Activated CD4-positive, alpha-beta T cell treated with anti-CD3 and anti-CD28 coated beads for 4 hours (primary cell): ENCODE data around the gene FAM174C.
"Not testable (repeated sequence)": the region's sequence is repeated elsewhere in the genome, so short reads cannot be mapped to it uniquely, and the experiment has no call there.

Experiments used
- DNase-seq, 2 donors: peaks; one replicate each; pipeline ENCODE4 v3.0.0-alpha.2; 2020

Gene FAM174C

DNA sequence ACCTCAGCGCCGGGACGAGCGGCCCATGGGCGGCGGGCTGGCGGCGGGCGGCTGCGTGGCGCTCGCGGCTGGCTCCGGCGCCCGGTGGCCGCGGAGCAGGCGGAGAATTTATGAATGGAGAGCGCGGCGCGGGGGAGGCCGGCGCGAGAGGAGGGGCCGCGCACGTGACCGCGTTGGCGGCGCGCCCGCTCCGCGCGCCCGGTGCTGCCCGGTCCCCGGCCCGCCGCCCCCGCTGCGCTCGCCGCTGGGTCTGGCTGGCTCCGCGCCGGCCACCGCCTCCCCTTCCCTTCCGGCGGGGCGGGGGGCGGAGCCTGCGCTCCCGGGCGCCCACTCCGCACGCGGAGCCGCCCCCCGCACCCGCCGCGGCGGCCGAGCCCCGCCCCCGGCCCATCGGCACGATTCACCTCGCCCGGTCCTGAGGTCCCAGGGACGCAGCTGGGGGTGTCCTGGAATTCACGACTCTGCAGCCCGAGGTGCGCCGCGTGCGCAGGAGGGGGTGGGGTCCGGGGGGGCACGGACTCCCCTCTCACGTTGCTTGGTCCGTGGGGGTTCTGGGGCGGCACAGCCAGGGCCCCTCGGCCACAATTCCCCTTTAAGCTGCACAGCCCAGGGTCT, 37.5 kb upstream of the FAM174C start, which contains the start of gene CBARP:
TSS of gene CBARP (minus strand) at position 252 of the 615 bp plus-strand sequence. CDS start 1,905 bp downstream, outside the sequence.
- DNase-seq: peak; percentile 28 to 36

DNA sequence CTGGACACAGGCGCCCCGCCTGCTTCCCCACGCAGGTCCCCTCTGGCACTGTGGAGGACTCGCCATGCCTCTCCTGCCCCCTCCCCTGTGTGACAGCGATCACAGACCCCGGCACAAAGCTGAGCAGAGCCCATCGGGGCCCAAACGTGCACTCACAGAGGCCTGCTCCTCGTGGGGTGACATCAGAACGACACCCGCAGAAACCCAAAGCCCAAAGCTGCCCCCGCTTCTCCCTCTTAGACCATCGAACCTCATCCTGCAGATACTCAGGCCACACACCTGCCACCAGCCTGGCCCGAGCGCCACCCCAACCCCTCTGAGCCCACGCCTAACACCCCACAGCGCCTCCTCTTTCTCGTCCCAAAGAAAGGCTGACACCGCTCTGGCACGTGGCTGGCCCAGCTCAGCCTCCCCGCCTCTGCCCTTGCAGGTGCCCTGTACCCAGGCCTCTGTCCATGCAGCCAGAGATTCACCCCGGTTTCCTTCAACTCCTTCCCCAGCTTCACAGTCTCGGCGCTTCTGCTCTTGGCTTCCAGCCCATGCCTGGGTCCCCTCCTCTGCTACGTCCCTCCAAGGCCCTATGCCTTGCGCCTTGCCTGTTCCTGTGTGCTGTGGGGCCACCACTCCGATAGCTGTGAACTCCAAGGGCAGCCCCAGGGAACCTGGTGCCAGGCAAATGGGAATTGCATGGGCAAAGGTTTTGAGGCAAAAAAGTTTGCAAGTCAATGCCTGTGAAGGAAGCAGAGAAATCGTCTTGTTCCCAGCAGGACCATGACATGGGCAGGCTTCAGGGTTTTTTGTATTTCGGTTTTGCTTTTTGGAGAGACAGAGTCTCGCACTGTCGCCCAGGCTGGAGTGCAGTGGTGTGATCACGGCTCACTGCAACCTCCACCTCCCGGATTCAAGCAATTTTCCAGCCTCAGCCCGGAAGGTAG, 36.7 kb upstream of the FAM174C start:
- no peak for DNase-seq

DNA sequence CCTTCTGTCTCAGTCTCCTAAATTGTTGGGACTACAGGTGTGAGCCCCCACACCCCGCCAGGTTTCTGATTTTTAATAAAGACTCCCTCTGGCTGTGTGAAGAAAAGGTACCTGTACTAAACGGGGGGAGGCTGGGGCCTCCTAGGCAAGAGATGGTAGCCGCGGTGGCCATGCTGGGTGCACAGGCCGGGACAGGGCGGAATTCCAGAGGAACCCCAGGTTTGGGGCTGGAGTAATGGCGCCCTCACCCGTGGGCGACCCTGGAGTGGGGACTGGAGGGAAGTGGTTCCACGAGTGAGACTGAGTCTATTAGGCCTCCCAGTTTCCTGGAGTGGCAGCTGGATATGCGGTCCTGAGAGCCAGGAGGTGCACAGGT, 35.9 kb upstream of the FAM174C start:
- DNase-seq: no peak

DNA sequence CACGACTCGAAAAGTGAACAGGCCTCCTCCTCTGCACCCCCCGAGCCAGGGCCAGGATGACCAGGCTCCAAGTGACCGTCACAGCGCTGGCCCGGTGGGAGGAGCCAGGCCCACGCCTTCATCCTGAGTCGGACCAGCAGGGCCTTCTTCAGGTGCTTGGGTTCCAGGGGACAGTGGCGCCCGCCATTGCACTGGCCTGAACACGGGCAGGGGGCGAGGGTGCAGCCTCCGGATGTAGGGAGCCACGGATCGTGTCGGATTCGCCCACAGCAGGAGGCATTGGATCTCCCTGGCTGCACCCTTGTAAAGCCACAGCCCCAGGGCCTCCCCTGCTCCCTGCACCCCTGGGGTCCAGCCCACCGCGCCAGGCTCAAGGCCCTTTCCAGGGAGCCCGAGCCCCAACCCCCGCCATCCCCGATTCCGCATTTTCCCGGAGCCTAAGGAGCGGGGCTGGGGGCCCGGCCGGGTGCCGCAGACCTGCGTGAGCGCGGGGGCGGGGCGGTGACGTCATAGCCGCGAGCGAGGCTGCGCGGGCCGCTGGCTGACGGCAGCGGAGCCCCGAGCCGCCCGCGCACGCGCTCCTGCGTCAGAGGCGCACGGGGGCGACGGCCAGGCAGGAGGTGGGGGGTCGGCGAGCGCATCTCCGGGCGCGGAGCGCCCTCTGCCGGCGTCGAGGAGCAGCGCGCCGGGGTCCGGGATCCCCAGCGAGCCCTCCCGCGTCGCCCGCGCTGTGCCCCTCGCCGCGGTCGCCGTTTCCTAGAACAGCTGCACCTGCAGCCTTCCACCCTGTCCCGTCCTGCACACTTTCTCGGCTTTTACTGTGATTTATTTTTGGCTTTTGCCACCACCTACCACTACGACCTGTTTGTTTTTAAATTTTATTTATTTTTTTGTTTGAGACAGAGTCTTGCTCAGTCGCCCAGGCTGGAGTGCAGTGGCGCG, 35.3 kb upstream of the FAM174C start:
- peak; percentile 93 to 97 for DNase-seq

DNA sequence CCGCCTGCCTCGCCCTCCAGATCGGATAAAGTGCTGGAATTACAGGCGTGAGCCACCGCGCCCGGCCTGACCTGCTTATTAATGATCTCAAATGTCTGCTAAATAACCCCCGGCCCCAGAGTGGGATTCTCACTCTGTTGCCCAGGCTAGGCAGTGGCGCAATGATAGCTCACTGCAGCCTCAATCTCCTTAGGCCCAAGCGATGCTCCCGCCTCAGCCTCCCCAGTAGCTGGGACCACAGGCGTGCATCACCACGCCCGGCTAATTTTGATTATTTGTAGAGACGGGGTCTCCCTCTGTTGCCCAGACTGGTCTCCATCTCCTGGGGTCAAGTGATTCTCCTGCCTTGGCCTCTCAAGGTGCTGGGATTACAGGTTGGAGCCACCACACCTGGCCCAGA, 34.4 kb upstream of the FAM174C start:
- DNase-seq: no peak

DNA sequence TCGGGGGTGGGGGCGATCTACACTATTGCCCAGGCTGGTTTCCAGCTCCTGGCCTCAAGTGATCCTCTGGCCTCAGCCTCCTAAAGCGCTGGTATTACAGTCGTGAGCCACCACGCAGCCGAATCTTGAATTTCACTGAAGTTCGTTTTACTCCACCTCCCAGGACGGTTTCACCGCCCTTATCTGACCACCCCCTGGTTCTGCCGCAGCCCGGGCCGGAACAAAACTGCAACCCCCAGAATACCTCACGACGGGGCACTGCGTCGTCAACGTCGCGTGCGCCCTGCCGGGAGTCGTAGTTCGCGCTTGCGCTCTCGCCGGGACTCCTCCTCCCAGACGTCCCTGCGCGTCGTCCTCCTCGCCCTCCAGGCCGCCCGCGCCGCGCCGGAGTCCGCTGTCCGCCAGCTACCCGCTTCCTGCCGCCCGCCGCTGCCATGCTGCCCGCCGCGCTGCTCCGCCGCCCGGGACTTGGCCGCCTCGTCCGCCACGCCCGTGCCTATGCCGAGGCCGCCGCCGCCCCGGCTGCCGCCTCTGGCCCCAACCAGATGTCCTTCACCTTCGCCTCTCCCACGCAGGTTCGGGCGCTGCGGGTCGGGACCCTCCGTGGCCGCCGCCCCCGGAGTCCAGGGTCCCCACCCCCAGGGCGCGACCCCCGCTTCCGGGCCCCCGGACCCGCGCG, 33.8 kb upstream of the FAM174C start, which contains the start of gene ATP5F1D:
TSS of gene ATP5F1D (plus strand) at position 335 of the 679 bp plus-strand sequence. CDS start at position 435, 100 bp downstream.
- DNase-seq: peak; percentile 90 to 94

DNA sequence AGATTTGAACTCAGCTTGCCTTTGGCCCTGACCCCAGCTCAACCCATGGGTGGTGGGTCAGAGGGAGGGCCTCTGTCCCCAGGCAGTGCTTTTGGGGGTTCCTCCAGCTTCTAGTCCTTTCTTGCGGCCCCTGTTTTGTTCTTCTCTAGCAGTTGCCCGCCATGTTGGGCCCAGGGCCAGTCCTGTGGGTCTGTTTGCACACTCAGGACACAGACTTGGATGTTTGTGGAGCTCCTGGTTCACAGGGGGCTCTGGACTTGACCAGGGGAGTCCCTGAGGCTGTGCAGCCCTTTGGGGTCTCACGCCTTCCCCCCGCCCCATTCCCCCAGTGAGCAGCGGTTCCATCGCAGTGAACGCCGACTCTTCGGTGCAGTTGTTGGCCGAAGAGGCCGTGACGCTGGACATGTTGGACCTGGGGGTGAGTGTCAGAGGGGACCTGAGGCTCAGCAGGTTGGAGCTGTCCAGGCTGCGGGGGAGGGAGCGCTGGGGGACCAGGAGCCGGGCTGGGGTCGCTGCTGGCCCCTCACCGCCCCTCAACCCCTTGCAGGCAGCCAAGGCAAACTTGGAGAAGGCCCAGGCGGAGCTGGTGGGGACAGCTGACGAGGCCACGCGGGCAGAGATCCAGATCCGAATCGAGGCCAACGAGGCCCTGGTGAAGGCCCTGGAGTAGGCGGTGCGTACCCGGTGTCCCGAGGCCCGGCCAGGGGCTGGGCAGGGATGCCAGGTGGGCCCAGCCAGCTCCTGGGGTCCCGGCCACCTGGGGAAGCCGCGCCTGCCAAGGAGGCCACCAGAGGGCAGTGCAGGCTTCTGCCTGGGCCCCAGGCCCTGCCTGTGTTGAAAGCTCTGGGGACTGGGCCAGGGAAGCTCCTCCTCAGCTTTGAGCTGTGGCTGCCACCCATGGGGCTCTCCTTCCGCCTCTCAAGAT, 31.3 kb upstream of the FAM174C start:
- DNase-seq: peak; percentile 84 to 88

DNA sequence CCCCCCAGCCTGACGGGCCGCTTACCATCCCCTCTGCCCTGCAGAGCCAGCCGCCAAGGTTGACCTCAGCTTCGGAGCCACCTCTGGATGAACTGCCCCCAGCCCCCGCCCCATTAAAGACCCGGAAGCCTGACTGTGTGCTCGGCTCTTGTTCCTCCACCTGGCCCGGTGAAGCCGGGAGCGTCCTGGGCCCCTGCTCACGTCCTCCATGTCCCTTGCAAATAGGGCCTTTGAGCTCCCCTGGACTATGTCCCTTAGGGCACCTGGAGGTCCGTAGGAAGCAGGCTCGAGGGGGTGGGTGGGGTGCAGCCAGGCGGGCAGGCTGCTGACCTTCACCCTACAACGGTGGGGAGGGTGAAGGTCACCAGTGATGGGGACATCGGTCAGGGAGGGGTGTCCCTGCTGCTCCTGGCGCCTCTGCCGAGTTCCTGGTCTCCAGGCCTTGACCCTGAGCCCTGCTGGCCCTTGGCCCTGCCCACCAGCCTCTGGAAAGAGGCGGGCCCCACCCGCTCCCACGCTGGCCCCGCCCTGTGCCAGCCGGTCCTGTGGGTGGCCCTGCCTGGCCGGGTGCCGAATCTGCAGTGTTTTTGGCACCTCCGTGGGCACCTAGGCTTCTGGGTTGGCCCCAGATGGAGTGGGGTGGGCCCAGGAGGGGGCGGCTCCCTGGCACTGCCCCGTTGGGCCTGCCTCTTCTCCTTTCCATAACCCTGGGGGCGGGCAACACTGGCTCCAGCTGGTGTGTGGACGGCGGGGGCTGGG, 30.5 kb upstream of the FAM174C start:
- DNase-seq: no peak

DNA sequence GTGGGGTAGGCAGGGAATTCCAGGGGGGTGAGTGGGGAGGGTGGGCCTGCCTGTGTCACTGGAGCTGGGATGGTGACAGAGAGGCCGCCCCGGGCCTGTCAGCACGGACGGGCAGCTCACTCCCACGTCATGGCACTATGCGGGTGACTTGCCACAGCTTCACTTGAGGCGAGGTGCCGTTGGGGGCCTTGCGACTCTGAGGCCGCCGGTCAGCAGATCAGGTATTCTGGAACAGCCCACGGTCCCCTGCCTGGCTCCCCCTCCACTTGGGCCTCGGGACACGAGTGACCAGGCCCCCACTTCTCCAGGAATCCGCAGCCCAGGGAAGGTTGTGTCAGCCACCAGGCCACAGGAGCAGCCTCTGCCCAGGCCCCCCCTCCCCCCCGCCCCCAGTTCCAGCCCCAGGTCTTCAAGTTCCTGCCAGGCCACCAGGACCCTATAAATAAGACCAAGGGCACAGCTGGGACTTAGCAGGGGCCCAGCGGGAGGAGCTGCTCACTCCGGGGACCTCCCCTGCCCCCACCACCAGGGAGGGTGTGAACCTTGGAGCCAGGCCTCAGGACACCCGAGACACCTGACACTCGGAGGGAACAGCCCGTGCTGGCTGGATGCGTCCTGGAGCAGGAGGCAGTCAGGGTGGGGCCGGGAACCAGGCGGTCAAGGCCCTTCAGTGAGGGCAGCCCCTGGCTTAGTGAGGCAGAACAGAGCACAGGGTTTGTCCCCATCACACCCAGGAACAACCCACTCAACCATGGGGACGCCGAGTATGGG, 29.7 kb upstream of the FAM174C start:
- DNase-seq: no peak

DNA sequence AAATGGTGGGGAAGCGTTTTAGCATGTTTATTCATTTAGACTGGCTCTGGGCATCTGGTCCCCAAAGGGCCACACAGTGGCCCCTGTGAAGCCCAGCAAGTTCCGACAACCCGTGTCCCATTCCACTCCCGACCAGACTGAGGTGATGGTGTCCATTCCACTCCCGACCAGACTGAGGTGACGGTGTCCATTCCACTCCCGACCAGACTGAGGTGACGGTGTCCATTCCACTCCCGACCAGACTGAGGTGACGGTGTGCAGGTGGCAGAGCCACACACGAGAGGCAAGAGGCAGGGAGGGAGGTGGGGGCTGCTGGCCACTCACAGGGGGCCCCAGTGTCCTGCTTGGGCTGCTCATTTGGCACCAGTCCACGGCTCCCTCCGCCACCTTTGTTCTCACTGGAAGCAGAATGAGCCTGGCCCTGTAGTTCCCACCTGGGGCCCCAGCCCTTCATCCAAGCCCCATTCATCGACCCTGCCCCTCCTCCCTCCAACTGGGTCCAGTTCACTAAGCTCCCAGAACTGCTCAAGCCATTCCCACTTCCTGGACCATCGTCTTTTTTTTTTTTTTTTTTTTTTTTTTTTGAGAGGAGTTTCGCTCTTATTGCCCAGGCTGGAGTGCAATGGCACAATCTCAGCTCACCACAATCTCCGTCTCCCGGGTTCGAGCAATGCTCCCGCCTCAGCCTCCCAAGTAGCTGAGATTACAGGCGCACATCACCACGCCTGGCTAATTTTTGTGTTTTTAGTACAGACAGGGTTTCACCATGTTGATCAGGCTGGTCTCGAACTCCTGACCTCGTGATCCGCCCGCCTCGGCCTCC, 28.9 kb upstream of the FAM174C start:
- DNase-seq: not testable (repeated sequence)

DNA sequence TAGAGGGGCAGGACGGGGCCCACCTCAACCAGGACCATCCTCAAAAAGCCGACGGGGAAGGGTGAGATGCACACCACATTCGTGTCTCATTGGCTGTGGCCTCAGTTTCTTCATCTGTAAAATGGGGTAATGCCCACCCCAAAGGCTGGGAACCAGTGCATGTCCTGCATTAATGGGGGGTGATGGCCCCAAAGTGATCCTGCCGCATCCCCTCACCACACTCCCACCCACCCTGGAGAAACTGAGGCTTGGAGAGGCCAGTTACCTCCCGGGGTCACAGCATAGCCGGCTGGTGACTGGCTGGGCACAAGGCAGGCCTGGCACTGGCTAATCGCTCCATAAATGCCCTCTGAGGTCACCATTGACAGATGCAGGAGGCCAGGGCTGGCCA, 27.6 kb upstream of the FAM174C start:
- no peak for DNase-seq

DNA sequence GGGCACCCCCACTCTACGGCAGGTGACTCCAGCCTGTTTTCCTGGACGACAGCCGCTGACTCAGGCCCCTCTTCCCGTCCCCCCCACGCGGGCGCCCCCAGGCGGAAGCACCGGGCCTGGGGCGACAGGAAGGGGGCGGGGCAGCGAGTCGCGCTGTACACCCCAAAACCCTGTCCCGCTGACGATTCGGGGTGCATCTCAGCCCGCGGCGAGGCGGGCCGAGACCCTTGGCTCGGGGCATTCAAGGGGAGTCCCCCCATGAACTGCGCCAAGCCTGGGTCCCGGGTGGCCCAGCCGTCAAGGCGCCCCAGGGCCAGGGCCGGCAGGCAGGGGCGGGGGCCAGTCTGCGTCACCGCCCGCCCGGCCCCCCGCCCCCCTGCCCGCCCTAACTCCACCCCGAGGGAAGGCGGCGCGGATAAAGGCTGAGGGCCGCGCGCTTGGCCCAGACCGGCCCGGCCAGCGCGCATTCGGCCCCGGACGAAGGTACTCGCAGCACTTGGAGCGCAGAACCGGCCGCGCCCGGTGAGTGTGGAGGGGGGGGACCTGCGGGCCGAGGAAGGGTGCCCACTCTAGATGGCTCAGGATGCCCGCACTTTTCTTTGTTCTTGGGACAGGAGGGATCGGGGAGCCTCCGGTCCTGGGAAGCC, 27.1 kb upstream of the FAM174C start, which contains the start of gene MIDN:
TSS of gene MIDN (plus strand) at position 445 of the 647 bp plus-strand sequence. CDS start 1,714 bp downstream, outside the sequence.
- peak; percentile 69 to 77 for DNase-seq

DNA sequence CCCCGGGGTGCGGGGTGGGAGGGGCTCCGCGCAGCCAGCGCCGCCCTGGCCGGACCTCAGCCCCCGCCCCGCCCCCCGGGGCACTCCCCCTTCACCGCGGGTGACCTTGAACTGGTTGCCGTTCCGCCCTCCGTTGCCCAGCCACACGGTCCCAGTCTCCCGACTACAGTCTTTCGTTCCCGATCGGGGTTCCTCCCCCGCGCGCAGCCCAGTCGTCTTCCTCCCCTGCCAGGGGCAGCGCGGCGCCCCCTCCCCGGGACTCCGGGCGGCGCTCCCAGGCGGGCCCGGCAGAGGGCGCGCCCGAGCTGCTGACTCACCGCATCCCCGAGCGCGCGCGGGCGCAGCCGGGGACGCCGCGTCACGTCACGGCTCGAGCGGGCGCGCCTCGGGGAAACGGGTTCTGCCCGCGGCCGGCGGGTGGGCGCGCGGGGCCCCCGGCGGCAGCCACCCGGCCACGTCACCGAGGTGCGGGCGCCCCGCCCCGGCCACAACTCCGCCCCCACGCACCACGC, 26.5 kb upstream of the FAM174C start:
- peak; percentile 83 to 87 for DNase-seq

DNA sequence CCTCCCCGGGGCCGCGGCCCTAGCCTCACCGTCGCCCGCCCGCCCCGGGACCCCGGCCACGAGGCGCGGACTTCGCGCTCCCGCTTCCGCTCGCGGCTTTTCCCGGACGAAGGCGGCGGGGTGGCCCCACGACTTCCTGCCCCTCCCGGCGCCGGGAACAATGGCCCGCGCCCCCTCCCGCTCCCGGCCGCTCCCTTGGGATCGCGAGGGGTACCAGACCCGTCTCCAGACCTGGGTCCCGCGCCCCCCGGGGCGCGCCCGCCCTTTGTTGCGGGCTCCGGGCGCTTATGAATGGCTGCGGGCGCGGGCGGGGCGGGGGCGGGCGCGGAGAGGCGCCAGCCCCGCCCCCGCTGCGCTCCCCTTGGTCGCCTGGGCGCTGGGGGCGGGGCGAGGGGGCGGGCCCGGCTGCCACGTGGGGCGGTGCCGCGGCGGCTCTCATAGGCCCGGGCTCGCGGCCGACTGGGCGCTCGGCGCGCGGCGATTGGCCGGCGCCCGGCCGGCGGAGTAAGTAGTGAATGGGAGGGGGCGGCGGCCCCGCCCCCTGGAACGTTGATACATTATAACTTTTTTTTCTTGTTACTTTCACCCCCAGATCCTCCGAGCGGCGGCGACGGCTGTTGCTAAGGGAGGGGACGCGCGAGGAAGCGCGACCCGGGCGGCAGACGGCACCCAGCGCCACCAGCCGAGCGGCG, 25.9 kb upstream of the FAM174C start:
- DNase-seq: peak; percentile 92 to 94

DNA sequence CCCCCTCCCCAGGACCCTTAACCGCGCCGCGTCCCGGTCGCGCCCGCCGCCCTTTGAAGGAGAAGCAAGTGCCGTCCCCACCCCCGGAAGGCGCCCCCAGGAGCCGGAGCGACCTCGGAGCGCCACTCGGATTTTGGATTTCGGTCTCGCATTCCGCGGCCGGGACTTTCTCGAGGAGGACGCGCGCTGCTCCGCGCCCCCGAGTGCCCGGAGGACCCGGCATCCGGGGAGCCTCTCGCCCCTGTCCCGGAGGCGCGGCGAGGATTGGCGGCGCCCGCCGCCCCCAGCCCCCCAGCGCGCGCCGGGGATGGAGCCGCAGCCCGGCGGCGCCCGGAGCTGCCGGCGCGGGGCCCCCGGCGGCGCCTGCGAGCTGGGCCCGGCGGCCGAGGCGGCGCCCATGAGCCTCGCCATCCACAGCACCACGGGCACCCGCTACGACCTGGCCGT, 25.3 kb upstream of the FAM174C start:
- DNase-seq: no peak

DNA sequence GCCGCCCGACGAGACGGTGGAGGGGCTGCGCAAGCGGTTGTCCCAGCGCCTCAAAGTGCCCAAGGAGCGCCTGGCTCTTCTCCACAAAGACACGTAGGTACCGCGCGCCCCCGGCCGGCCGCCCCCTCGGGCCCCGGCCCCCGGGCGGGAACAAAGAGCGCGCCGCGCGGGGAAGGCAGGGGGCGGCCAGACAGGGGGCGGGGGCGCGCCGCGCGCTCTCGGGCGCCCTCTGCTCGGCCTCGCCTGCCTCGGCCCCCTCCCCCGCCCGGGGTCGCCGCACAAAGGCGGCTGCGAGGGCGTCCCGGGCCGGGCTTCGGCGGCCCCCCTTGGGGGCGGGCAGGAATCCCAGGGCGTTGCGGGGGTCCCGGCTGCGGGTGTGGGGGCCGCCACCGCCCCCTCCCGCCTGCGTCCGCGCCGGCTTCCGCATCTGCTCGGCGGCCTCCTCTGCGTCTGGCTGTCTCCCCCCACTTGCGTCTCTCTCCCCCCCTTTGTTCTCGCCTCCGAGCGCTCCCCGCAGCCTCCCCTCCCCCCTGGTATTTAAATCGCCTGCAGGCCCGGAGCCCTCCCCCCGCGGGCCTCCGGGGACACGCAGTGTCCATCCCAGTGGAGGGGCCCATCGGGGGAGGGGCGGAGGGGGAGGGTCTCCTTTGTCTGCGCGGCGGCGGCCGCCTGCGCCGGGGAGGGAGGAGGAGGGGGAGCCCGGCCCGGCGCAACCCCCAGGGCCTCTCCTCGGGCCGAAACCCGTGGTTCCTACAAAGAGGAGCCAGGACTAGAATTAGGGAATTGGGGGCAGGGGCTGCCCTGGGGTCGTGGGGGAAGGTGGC, 24.7 kb upstream of the FAM174C start:
- DNase-seq: peak; percentile 51 to 64
